ENCODE results near the gene PNMA1. TPM values are rescaled to one million over a fixed set of nuclear protein-coding genes. Genes with fewer than 3 reads are reported as not detected.

Gene PNMA1
- total and polyA plus RNA-seq, 9 of the 15 experiments (the other 6 are each of a cell fraction or from before 2014, with no cell fraction given): 1.7 to 26.4 (median 8.7) TPM

DNA sequence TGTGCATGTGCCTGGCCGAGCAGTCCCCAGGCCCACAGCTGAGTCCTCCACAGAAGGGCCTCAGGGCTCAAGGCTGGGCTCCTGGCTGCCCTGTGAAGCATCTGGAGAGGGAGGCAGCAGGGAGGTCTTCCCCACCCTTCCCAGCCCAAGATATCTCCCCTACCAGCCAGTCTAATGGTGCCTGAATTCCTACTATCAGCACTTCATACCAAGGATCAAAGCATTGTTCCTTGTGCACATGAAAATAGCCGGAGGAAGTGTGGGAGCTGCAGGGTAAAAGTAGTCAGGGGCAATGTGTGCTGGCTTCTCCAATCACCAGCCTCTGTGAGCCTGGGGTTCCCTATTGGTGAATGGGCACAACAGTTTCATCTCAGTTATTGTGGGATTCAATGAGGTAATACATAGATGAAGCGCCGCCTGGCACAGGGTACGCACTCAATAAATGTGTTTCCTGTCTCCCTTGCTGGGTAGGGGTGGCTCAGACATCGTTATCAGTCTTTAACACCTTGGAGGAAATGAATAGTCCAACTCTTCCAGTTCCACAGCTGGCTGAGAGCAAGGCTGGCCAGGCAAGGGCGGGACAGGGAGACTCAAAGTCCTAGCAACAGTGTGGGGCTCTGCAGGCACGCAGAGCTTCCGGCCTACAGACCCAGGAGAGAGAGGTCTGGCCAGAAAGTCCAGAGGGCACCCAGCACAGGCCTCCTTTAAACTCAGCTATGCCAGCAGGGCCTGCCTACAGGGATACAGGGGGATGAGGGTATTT lies 39.1 kb upstream of the PNMA1 start (continued):
- TF ChIP-seq MGA (IDR thresholded peaks at IDR 0.05): no peak
- no peak for TF ChIP-seq TOE1 (IDR thresholded peaks at IDR 0.05; ENCODE audit: borderline replicate concordance)
- no peak for TF ChIP-seq TOE1 (CRISPR knock-in tag; IDR thresholded peaks at IDR 0.05; ENCODE audit: borderline replicate concordance, low read depth)
- no peak for TF ChIP-seq NONO (IDR thresholded peaks at IDR 0.05; ENCODE audit: low read depth in 2 of 2, low read length in 1 of 2)
- TF ChIP-seq, protein P1, sequence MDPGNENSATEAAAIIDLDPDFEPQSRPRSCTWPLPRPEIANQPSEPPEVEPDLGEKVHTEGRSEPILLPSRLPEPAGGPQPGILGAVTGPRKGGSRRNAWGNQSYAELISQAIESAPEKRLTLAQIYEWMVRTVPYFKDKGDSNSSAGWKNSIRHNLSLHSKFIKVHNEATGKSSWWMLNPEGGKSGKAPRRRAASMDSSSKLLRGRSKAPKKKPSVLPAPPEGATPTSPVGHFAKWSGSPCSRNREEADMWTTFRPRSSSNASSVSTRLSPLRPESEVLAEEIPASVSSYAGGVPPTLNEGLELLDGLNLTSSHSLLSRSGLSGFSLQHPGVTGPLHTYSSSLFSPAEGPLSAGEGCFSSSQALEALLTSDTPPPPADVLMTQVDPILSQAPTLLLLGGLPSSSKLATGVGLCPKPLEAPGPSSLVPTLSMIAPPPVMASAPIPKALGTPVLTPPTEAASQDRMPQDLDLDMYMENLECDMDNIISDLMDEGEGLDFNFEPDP (CRISPR knock-in tag; IDR thresholded peaks at IDR 0.05): no peak
- TF ChIP-seq TGIF2 (CRISPR knock-in tag; IDR thresholded peaks at IDR 0.05): no peak
- TF ChIP-seq TEAD1 (CRISPR knock-in tag; IDR thresholded peaks at IDR 0.05): 0 out of 4 replicates have a peak, but pooled peaks of 1 of the 2 experiments have one; percentile 5
- no peak for TF ChIP-seq HDAC6 (IDR thresholded peaks at IDR 0.05; ENCODE audit: low read depth, low read length)
- TF ChIP-seq ZNF311 (CRISPR knock-in tag; IDR thresholded peaks at IDR 0.05): no peak
- TF ChIP-seq ZBTB1 (CRISPR knock-in tag; IDR thresholded peaks at IDR 0.05; ENCODE audit: borderline replicate concordance, low read depth): no peak
- TF ChIP-seq PPARD (CRISPR knock-in tag; IDR thresholded peaks at IDR 0.05): no peak
- no peak for TF ChIP-seq SIN3B (IDR thresholded peaks at IDR 0.05; ENCODE audit: low read depth)
- TF ChIP-seq FOXK1 (CRISPR knock-in tag; IDR thresholded peaks at IDR 0.05; ENCODE audit: borderline replicate concordance): no peak
- TF ChIP-seq NELFE (IDR thresholded peaks at IDR 0.05; ENCODE audit: insufficient read depth, insufficient read length): no peak
- TF ChIP-seq ZNF217 (CRISPR knock-in tag; IDR thresholded peaks at IDR 0.05): no peak
